DOHH2 (cell line): ENCODE measurements around the gene DAD1.

Experiments
- EZH2phosphoT487 ChIP-seq: fragments of 200-600 bp; sonication (generic); IDR thresholded peaks from 2 replicates; pipeline ENCODE4 v1.6.1; 2017; ENCODE audit warnings: borderline replicate concordance, mild to moderate bottlenecking, antibody characterized with exemption, low read length, moderate library complexity, mixed read lengths
- TF ChIP-seq, protein P1 (sequence below): fragments of 200-600 bp; sonication (generic); IDR thresholded peaks from one replicate; pipeline ENCODE4 v1.5.1; 2014; ENCODE audit warnings: antibody characterized with exemption, mild to moderate bottlenecking, low read depth, low read length; ENCODE audit not compliant: poor library complexity, severe bottlenecking

DNA sequence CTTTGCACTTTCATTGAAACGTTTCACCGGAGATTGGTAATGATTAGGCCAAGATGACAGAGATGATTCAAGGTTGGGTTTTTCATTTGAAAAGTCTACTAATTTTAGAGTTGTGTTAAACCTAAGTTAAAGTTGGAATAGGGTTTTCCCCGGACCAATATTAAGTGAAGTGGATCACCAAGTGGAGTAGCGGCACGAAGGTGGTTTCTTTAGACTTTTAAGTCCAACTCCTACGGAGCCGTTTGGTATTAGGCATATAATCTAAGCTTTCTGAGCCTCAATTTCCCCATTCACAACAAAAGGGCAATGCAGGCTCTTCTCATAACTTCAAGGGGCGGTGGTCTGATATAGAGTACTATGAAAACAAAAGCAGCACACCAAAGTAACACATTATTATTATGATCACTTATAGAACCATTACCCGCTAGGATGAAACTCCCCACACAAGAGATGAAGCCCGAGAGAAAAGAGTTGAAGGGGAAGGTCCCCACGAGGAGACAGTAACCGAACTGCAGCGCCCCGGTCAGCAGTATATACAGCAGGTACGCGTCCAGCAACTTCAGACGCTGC is 413 bp downstream of the DAD1 start:
- TF ChIP-seq, protein P1, sequence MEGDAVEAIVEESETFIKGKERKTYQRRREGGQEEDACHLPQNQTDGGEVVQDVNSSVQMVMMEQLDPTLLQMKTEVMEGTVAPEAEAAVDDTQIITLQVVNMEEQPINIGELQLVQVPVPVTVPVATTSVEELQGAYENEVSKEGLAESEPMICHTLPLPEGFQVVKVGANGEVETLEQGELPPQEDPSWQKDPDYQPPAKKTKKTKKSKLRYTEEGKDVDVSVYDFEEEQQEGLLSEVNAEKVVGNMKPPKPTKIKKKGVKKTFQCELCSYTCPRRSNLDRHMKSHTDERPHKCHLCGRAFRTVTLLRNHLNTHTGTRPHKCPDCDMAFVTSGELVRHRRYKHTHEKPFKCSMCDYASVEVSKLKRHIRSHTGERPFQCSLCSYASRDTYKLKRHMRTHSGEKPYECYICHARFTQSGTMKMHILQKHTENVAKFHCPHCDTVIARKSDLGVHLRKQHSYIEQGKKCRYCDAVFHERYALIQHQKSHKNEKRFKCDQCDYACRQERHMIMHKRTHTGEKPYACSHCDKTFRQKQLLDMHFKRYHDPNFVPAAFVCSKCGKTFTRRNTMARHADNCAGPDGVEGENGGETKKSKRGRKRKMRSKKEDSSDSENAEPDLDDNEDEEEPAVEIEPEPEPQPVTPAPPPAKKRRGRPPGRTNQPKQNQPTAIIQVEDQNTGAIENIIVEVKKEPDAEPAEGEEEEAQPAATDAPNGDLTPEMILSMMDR: no peak
- no peak for TF ChIP-seq EZH2phosphoT487
